ENCODE results near the gene KRTAP2-1. TPM values are rescaled to one million over a fixed set of nuclear protein-coding genes. Genes with fewer than 3 reads are reported as not detected.
A peak's percentile ranks its signal among the peaks of the same experiment; 100 is the strongest.

Gene KRTAP2-1
- total RNA-seq, 1 experiment from 2014 or later, result not detected

- Histone ChIP-seq H3K79me2 (ENCODE audit: low read length) (no peaks in the 10 kb centered on the region), H3K4me1 (ENCODE audit: insufficient read depth, low read length) (peaks cover 45% of the 10 kb centered on the region), H3K27me3 (ENCODE audit: low read length) (no peaks in the 10 kb centered on the region), H3K9ac (ENCODE audit: low read length) (no peak overlapping the region), H3K9me2 (replicated peaks; ENCODE audit: low read length) (no peaks in the 10 kb centered on the region), H4K20me1 (ENCODE audit: low read length) (no peaks in the 10 kb centered on the region), H3K4me2 (ENCODE audit: low read length) (peak overlapping the region; percentile 31), H3K27ac (ENCODE audit: low read length) (peak overlapping the region; percentile 28), H3K4me3 (ENCODE audit: low read length) (no peak overlapping the region), H3K36me3 (ENCODE audit: low read depth, low read length) (no peaks in the 10 kb centered on the region), H2AFZ (ENCODE audit: low read length) (no peak overlapping the region), H3F3A (ENCODE audit: low read length, unreplicated experiment) (peaks cover 5% of the 10 kb centered on the region), H3K9me3 (ENCODE audit: low read length) (no peaks in the 10 kb centered on the region)
- intact Hi-C loops (cut with micrococcal nuclease), result loop anchor here (10.0 kb wide), 2 partner anchors 55 to 95 kb away; partner anchors contain the start of genes KRTAP2-3 and KRTAP2-4
- ATAC-seq, result peak; percentile 61
- TF ChIP-seq CTCF (conservative IDR thresholded peaks at IDR 0.05; ENCODE audit: low read depth, low read length) (no peak), EZH2 (IDR thresholded peaks at IDR 0.05; ENCODE audit: low read length, unreplicated experiment) (no peak), EZH2phosphoT487 (IDR thresholded peaks at IDR 0.05; ENCODE audit: borderline replicate concordance, low read length) (no peak)
- POLR2A ChIA-PET (ENCODE audit: unreplicated experiment), result no interaction called here
- peak; percentile 81 for DNase-seq
- no TSS peak for BruUV-seq (replicated peaks)
- CTCF ChIA-PET, result interaction anchor here (0.6 kb wide), 1 partner anchor 50 kb away, joined by 3 read pairs; no protein-coding TSS in a partner anchor
These were observed 37.8 kb downstream of the KRTAP2-1 start for GRCh38 chr17:41009301-41009760.

- H3K9me2 ChIP-seq (replicated peaks; ENCODE audit: low read length), result no peaks in the 10 kb centered on the region
- no peak within 1 kb of the TSS for H2AFZ ChIP-seq (ENCODE audit: low read length)
- H4K20me1 ChIP-seq (ENCODE audit: low read length), result no peaks in the 10 kb centered on the region
- no peaks in the 10 kb centered on the region for H3K36me3 ChIP-seq (ENCODE audit: low read depth, low read length)
- peak within 1 kb of the TSS; percentile 28 for H3K27ac ChIP-seq (ENCODE audit: low read length)
- H3F3A ChIP-seq (ENCODE audit: low read length, unreplicated experiment), result peaks cover 5% of the 10 kb centered on the region
- no TSS peak for BruUV-seq (replicated peaks)
- no peak for ATAC-seq
- H3K9me3 ChIP-seq (ENCODE audit: low read length), result no peaks in the 10 kb centered on the region
- TF ChIP-seq EZH2 (IDR thresholded peaks at IDR 0.05; ENCODE audit: low read length, unreplicated experiment) (no peak), EZH2phosphoT487 (IDR thresholded peaks at IDR 0.05; ENCODE audit: borderline replicate concordance, low read length) (no peak), CTCF (conservative IDR thresholded peaks at IDR 0.05; ENCODE audit: low read depth, low read length) (no peak)
- H3K27me3 ChIP-seq (ENCODE audit: low read length), result no peaks in the 10 kb centered on the region
- ChIA-PET POLR2A (ENCODE audit: unreplicated experiment) (no interaction called here), CTCF (no interaction called here)
- no peaks in the 10 kb centered on the region for H3K79me2 ChIP-seq (ENCODE audit: low read length)
- H3K4me1 ChIP-seq (ENCODE audit: insufficient read depth, low read length), result peaks cover 40% of the 10 kb centered on the region
- peak within 1 kb of the TSS; percentile 31 for H3K4me2 ChIP-seq (ENCODE audit: low read length)
- no peak for DNase-seq
- intact Hi-C loops (cut with micrococcal nuclease), result loop anchor here (10.0 kb wide), 2 partner anchors 56 to 94 kb away; partner anchors contain the start of genes KRTAP2-3 and KRTAP2-4
- H3K4me3 ChIP-seq (ENCODE audit: low read length), result no peak within 1 kb of the TSS
- no peak within 1 kb of the TSS for H3K9ac ChIP-seq (ENCODE audit: low read length)
These were observed 38.3 kb downstream of the KRTAP2-1 start, which contains the start of gene KRTAP3-1 for GRCh38 chr17:41008811-41009210. Gene KRTAP3-1 (minus strand): TSS chr17:41009128. CDS start chr17:41009074, 54 bp downstream.

- intact Hi-C loops (cut with micrococcal nuclease), result loop anchor here (10.0 kb wide), 2 partner anchors 60 to 90 kb away; partner anchors contain the start of genes KRTAP2-3 and KRTAP2-4
- POLR2A ChIA-PET (ENCODE audit: unreplicated experiment), result no interaction called here
These were observed 42.7 kb downstream of the KRTAP2-1 start for GRCh38 chr17:41004397-41004796.

More at GRCh38 chr17:41004397-41004796, 42.7 kb downstream of the KRTAP2-1 start:
- no peaks in the 10 kb centered on the region for H3K9me3 ChIP-seq (ENCODE audit: low read length)
- CTCF ChIA-PET, result no interaction called here
- H4K20me1 ChIP-seq (ENCODE audit: low read length), result no peaks in the 10 kb centered on the region
- ATAC-seq (no peak), DNase-seq (no peak)
- BruUV-seq (replicated peaks), result no TSS peak
- no peaks in the 10 kb centered on the region for H3K79me2 ChIP-seq (ENCODE audit: low read length)
- no peak overlapping the region for H3K27ac ChIP-seq (ENCODE audit: low read length)
- H3F3A ChIP-seq (ENCODE audit: low read length, unreplicated experiment), result no peaks in the 10 kb centered on the region
- no peak overlapping the region for H3K4me3 ChIP-seq (ENCODE audit: low read length)
- no peak overlapping the region for H2AFZ ChIP-seq (ENCODE audit: low read length)
- no peaks in the 10 kb centered on the region for H3K27me3 ChIP-seq (ENCODE audit: low read length)
- no peaks in the 10 kb centered on the region for H3K36me3 ChIP-seq (ENCODE audit: low read depth, low read length)
- H3K4me2 ChIP-seq (ENCODE audit: low read length), result no peak overlapping the region
- H3K9ac ChIP-seq (ENCODE audit: low read length), result no peak overlapping the region
- no peaks in the 10 kb centered on the region for H3K9me2 ChIP-seq (replicated peaks; ENCODE audit: low read length)
- no peak for TF ChIP-seq EZH2phosphoT487 (IDR thresholded peaks at IDR 0.05; ENCODE audit: borderline replicate concordance, low read length)
- TF ChIP-seq EZH2 (IDR thresholded peaks at IDR 0.05; ENCODE audit: low read length, unreplicated experiment), result no peak
- TF ChIP-seq CTCF (conservative IDR thresholded peaks at IDR 0.05; ENCODE audit: low read depth, low read length), result no peak
- peaks cover 32% of the 10 kb centered on the region for H3K4me1 ChIP-seq (ENCODE audit: insufficient read depth, low read length)

Measured in PC-3 (cell line).